ENCODE measurements around the gene ZNF490.
"Not testable (repeated sequence)": the region's sequence is repeated elsewhere in the genome, so short reads cannot be mapped to it uniquely, and the experiment has no call there.

The ZNF490 gene

DNA sequence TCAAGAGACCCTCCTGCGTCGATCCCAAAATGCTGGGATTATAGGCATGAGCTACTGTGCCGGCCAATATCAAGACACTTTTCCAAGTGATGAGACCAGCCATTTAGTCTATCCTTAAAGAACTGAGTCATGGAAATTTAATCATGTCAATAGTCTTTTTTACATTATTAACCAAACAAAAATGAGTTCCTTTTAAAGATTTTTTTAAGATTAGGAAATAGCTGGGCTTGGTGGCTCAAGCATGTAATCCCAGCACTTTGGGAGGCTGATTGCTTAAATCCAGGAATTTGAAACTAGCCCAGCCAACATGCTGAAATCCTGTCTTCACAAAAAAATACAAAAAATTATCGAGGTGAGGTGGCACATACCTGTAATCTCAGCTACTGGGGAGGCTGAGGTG, 42.7 kb downstream of the ZNF490 start:
- TF ChIP-seq, protein P1, sequence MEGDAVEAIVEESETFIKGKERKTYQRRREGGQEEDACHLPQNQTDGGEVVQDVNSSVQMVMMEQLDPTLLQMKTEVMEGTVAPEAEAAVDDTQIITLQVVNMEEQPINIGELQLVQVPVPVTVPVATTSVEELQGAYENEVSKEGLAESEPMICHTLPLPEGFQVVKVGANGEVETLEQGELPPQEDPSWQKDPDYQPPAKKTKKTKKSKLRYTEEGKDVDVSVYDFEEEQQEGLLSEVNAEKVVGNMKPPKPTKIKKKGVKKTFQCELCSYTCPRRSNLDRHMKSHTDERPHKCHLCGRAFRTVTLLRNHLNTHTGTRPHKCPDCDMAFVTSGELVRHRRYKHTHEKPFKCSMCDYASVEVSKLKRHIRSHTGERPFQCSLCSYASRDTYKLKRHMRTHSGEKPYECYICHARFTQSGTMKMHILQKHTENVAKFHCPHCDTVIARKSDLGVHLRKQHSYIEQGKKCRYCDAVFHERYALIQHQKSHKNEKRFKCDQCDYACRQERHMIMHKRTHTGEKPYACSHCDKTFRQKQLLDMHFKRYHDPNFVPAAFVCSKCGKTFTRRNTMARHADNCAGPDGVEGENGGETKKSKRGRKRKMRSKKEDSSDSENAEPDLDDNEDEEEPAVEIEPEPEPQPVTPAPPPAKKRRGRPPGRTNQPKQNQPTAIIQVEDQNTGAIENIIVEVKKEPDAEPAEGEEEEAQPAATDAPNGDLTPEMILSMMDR (conservative IDR thresholded peaks at IDR 0.05; ENCODE audit: low read length) = no peak
- peak; percentile 54 for DNase-seq (ENCODE audit: low read depth)
- no peak overlapping the region for H3K4me3 ChIP-seq (ENCODE audit: low read length)

DNA sequence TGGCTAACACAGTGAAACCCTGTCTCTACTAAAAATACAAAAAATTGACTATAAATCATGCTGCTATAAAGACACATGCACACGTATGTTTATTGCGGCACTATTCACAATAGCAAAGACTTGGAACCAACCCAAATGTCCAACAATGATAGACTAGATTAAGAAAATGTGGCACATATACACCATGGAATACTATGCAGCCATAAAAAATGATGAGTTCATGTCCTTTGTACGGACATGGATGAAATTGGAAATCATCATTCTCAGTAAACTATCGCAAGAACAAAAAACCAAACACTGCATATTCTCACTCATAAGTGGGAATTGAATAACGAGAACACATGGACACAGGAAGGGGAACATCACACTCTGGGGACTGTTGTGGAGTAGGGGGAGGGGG, 44.2 kb downstream of the ZNF490 start:
- H3K4me3 ChIP-seq (ENCODE audit: low read length); DNase-seq (ENCODE audit: low read depth): not testable (repeated sequence)

DNA sequence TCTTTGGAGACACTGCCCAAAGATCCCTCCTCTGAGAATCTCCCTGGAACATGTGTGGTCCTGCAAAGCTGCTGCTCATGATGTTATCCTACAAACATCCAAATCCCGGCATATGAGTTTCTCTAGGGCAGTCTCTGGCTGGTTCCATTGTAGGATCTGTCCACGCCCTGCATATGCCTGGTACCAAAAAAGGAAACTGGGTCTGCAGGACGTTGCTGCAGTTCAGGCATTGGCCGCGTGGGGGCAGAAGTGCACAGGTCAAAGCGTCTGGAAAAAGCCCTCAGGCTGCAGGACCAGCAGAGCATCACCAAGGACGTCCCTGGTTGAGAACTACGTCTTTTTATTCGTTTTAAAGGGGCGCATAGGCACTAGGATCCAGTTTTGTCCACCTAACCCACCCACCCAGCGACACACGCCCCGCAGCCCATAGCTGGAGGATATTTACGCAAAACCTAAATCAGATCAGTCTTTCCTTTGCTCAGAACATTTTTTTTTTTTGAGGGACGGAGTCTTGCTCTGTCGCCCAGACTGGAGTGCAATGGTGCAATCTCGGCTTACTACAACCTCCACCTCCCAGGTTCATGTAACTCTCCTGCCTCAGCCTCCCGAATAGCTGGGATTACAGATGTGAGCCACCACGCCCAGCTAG, 46.5 kb downstream of the ZNF490 start:
- DNase-seq (ENCODE audit: low read depth) = peak; percentile 91
- TF ChIP-seq, protein P1 (conservative IDR thresholded peaks at IDR 0.05; ENCODE audit: low read length) = peak; percentile 99
- no peak overlapping the region for H3K4me3 ChIP-seq (ENCODE audit: low read length)

DNA sequence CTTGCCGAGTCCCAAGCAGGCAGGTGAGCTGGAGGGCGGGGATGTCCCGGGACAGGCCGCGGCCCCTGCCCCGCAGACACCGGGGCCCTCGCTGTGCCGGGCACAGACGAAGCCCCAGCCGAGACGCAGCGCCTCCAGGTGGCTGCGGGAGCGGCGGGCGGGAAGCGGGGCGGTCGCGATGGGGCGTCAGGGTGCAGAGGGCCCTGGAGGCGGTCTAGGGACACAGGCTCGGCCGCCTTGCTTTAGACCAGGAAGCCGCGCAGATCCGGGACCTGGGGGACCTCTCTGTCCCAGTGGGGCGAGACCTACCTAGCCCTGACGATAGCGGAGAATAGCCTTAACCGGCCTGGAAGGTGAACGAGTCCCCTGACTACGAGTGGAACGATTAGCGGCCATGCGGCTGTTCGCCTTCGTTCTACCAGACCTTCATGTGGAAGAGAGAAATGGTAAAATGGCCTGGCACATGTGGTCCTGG, 55.1 kb downstream of the ZNF490 start:
- TF ChIP-seq, protein P1 (conservative IDR thresholded peaks at IDR 0.05; ENCODE audit: low read length) = no peak
- H3K4me3 ChIP-seq (ENCODE audit: low read length) = no peak overlapping the region
- no peak for DNase-seq (ENCODE audit: low read depth)

DNA sequence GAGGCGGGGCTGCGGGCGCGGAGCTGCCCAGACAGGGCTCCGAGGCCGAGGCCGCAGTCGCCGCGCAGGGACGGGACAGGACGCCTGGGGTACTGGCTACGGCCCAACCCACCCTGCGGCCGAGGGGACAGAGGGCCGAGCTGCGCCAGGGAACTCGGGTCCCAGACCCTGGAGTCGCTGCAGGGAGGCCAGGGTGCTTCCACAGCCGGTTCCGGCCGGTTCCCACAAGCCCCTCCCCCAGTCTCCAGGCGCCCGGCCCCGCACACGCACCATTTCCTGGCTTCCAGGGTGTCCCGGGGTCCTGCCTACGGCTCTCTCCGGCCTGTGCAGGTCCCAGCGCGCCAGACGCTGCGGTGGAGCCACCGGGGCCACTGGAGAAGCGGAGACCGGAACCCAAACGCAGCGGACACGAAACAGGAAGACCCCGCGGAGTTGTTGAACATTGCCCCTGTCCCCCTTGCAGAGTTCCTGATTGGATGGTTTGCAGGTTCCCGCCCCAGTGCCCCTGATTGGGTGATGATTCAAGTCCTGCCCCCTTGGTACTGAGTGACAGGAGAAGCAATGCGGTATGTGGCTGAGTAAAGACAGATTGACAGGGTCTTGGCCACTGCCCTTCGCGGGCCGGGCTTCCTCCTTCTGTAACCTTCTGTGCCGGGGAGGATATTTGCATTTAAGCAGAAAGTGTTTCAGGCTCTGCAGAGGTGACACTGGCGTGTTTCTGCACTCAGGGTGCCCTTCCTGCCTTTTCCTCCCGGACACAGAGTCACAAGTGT, 59.4 kb downstream of the ZNF490 start, which contains the start of gene ZNF564:
Gene ZNF564 (minus strand): TSS at position 423 of the 773 bp plus-strand sequence. CDS start 150 bp downstream, at position 273.
- DNase-seq (ENCODE audit: low read depth) = peak; percentile 97
- TF ChIP-seq, protein P1 (conservative IDR thresholded peaks at IDR 0.05; ENCODE audit: low read length) = no peak
- H3K4me3 ChIP-seq (ENCODE audit: low read length) = peak within 1 kb of the TSS; percentile 86

DNA sequence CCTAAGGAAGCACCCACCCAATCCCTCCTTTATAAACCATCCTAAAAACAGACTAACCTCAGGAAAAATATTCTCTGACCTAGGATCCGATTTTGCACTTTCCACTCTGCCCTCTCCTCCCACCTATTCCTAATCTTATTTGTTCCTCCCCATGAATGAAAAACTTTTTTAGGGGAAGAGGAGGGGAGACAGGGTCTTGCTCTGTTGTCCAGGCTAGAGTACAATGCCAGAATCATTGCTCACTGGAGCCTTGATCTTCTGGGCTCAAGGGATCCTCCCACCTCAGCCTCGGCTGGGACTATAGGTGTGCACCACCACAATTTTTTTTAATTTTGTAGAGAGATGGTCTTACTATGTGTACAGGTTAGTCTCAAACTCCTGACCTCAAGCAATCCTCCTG, 63.7 kb downstream of the ZNF490 start:
- TF ChIP-seq, protein P1 (conservative IDR thresholded peaks at IDR 0.05; ENCODE audit: low read length) = no peak
- H3K4me3 ChIP-seq (ENCODE audit: low read length) = no peak overlapping the region
- DNase-seq (ENCODE audit: low read depth) = no peak

DNA sequence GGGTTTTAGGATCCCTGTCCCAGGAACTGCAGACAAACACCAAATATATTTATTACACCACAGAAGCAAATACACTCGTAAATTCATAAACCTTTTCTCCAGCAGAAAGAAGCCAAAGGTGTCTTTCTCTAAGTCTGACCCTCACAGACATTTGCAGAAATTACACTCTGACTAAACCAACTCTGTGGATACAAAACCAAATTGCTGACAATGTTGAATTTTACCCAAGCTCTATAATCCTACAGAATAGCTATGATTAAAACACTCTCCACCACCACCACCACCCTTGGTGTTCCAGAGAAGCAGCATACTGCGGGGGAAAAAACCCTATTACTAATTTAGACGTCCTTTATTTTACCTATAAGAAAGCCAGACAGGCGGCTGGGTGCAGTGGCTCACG, 64.5 kb downstream of the ZNF490 start:
- TF ChIP-seq, protein P1 (conservative IDR thresholded peaks at IDR 0.05; ENCODE audit: low read length) = no peak
- H3K4me3 ChIP-seq (ENCODE audit: low read length) = no peak overlapping the region
- DNase-seq (ENCODE audit: low read depth) = no peak
